HL-60 (cell line): ENCODE measurements around the gene SMAD9.

ENCODE experiments used
- DNase-seq, 2 experiments: peaks; one replicate each; pipeline ENCODE4 v3.0.0-alpha.2; 2010 to 2020; ENCODE audit warnings: low read depth in 1 of 2, low spot score in 1 of 2
- H3K27ac ChIP-seq: fragments of 250-450 bp; sonication (Bioruptor Pico); replicated peaks from 2 replicates; pipeline ENCODE4 v1.5.1; 2020; ENCODE audit warnings: mild to moderate bottlenecking, moderate library complexity
- H3K27me3 ChIP-seq: fragments of 250-450 bp; sonication (Bioruptor Pico); 2 replicates; pipeline ENCODE4 v1.5.1; 2021; ENCODE audit warnings: mild to moderate bottlenecking, moderate library complexity; ENCODE audit not compliant: insufficient read depth, poor library complexity, severe bottlenecking
- H3K4me3 ChIP-seq: replicated peaks from 2 replicates; pipeline ENCODE4 v1.5.1; 2011; ENCODE audit warnings: mild to moderate bottlenecking, control low read depth, low read length; ENCODE audit not compliant: insufficient read depth
- GABPA ChIP-seq: IDR thresholded peaks from 2 replicates; pipeline ENCODE4 v1.6.1; 2012; ENCODE audit warnings: low read depth
- POLR2AphosphoS5 ChIP-seq: IDR thresholded peaks from 2 replicates; pipeline ENCODE4 v1.6.1; 2012; ENCODE audit warnings: low read depth
- SPI1 ChIP-seq: IDR thresholded peaks from 2 replicates; pipeline ENCODE4 v1.6.1; 2012; ENCODE audit warnings: low read depth, mild to moderate bottlenecking, borderline replicate concordance
- TF ChIP-seq, protein P1 (sequence below): IDR thresholded peaks from 2 replicates; pipeline ENCODE4 v1.6.1; 2012; ENCODE audit warnings: low read depth; ENCODE audit not compliant: insufficient replicate concordance
- TF ChIP-seq, protein P2 (sequence below): IDR thresholded peaks from one replicate; pipeline ENCODE4 v1.5.1; 2011; ENCODE audit warnings: low read length, control low read depth, inconsistent platforms; ENCODE audit not compliant: insufficient read depth

Gene SMAD9

DNA sequence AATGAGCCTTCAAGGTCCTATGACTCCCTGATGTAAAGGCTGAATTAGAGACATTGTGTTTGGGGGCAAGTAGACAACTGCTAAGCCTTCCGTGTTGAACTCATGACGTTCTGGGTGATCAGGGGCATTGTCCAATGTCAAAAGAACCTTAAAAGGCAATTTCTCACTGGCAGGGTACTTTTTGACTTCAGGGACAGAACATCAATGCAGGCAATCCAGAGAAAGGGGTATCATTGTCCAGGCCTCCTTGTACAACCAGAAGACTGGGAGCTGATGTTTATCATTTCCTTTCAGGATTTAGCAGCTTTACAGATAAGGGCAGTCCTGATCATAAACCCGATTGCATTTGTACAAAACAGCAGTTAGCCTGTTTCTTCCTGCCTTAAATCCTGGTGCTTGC is 25.0 kb upstream of the SMAD9 start:
- Histone ChIP-seq H3K4me3 (no peak overlapping the region), H3K27me3 (no peaks in the 10 kb centered on the region), H3K27ac (no peak overlapping the region)
- DNase-seq, result no peak
- TF ChIP-seq SPI1, result no peak
- TF ChIP-seq POLR2AphosphoS5, result no peak
- TF ChIP-seq, protein P1, sequence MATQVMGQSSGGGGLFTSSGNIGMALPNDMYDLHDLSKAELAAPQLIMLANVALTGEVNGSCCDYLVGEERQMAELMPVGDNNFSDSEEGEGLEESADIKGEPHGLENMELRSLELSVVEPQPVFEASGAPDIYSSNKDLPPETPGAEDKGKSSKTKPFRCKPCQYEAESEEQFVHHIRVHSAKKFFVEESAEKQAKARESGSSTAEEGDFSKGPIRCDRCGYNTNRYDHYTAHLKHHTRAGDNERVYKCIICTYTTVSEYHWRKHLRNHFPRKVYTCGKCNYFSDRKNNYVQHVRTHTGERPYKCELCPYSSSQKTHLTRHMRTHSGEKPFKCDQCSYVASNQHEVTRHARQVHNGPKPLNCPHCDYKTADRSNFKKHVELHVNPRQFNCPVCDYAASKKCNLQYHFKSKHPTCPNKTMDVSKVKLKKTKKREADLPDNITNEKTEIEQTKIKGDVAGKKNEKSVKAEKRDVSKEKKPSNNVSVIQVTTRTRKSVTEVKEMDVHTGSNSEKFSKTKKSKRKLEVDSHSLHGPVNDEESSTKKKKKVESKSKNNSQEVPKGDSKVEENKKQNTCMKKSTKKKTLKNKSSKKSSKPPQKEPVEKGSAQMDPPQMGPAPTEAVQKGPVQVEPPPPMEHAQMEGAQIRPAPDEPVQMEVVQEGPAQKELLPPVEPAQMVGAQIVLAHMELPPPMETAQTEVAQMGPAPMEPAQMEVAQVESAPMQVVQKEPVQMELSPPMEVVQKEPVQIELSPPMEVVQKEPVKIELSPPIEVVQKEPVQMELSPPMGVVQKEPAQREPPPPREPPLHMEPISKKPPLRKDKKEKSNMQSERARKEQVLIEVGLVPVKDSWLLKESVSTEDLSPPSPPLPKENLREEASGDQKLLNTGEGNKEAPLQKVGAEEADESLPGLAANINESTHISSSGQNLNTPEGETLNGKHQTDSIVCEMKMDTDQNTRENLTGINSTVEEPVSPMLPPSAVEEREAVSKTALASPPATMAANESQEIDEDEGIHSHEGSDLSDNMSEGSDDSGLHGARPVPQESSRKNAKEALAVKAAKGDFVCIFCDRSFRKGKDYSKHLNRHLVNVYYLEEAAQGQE, result no peak
- TF ChIP-seq, protein P2, sequence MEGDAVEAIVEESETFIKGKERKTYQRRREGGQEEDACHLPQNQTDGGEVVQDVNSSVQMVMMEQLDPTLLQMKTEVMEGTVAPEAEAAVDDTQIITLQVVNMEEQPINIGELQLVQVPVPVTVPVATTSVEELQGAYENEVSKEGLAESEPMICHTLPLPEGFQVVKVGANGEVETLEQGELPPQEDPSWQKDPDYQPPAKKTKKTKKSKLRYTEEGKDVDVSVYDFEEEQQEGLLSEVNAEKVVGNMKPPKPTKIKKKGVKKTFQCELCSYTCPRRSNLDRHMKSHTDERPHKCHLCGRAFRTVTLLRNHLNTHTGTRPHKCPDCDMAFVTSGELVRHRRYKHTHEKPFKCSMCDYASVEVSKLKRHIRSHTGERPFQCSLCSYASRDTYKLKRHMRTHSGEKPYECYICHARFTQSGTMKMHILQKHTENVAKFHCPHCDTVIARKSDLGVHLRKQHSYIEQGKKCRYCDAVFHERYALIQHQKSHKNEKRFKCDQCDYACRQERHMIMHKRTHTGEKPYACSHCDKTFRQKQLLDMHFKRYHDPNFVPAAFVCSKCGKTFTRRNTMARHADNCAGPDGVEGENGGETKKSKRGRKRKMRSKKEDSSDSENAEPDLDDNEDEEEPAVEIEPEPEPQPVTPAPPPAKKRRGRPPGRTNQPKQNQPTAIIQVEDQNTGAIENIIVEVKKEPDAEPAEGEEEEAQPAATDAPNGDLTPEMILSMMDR, result no peak
- no peak for TF ChIP-seq GABPA

DNA sequence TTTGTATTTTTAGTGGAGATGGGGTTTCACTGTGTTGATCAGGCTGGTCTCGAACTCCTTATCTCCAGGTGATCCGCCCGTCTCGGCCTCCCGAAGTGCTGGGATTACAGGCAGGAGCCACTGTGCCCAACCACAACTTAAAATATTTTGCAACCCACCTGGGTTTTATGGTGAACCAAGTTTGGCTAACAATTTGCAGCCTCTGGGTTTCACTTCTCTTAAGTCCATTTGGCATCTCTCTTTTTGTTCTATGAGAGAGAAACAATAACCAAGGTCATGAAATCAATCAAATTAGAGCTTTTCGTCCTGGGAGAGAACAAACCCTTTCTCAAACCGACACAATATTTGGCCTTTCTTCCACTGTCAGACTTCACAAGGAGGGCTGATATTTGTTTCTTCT is 5.6 kb upstream of the SMAD9 start:
- no peak overlapping the region for H3K27ac ChIP-seq
- H3K27me3 ChIP-seq, result peaks cover 9% of the 10 kb centered on the region
- no peak for DNase-seq
- TF ChIP-seq POLR2AphosphoS5 (no peak), GABPA (no peak), SPI1 (no peak)
- TF ChIP-seq, protein P2, result no peak
- TF ChIP-seq, protein P1, result no peak
- no peak overlapping the region for H3K4me3 ChIP-seq

DNA sequence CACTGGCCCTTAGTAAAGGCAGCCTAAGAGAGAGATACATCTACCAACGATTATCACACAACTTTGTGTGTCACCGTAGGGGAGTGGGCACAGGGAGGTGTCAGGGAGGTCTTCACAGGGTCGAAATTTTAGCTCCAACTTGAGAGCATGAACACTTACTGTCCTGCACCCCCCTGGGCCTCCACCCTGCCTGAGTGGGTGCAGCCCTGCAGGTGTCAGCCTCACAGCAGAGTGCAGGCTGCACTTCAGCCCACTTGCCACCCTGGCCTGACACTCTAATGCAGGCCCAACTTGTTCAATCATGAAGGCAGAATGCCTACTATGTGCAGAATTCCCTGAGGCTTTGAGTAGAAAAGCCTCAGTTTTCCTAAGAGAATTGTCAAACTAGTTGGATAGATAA is 4.0 kb upstream of the SMAD9 start:
- Histone ChIP-seq H3K4me3 (no peak overlapping the region), H3K27ac (no peak overlapping the region), H3K27me3 (peaks cover 12% of the 10 kb centered on the region)
- TF ChIP-seq, protein P2, result no peak
- TF ChIP-seq, protein P1, result no peak
- no peak for TF ChIP-seq SPI1
- TF ChIP-seq GABPA, result no peak
- no peak for TF ChIP-seq POLR2AphosphoS5
- no peak for DNase-seq
